H1 (cell line): Measurements from ENCODE around the gene PDE1C. TPM values are rescaled to one million over a fixed set of nuclear protein-coding genes. Genes with fewer than 3 reads are reported as not detected.

Experiments used
- CTCF ChIA-PET: fragments of 300-600 bp; sonication (Branson Sonifier 250); formaldehyde crosslinking; loops from one replicate; lab custom pipeline; 2021; ENCODE audit not compliant: partially characterized antibody; lab: Charles Lee
- POLR2A ChIA-PET: fragments of 300-600 bp; sonication (Branson Sonifier 250); formaldehyde crosslinking; loops from one replicate; lab custom pipeline; 2021; ENCODE audit warnings: inconsistent platforms; ENCODE audit not compliant: partially characterized antibody; lab: Charles Lee
- DNase-seq, 2 experiments: peaks; one replicate each; pipeline versions ENCODE4 v3.0.0 to v3.0.0-alpha.2; 2010 to 2022; ENCODE audit warnings: low spot score in 2 of 2, low read depth in 1 of 2, mixed read lengths in 1 of 2
- FAIRE-seq: peaks from 2 replicates; lab custom pipeline; 2011; peaks lifted over from hg19 to GRCh38; lab: Jason Lieb, UNC
- H2AFZ ChIP-seq: 2 replicates; pipeline ENCODE4 v1.8.1; 2012; ENCODE audit warnings: low read length, inconsistent platforms
- H2AK5ac ChIP-seq: 2 replicates; pipeline ENCODE4 v1.6.1; 2013; ENCODE audit warnings: low read depth, low read length
- H2BK120ac ChIP-seq: replicated peaks from 2 replicates; pipeline ENCODE3; 2013; ENCODE audit warnings: low read depth, low read length, inconsistent platforms
- H2BK12ac ChIP-seq: 2 replicates; pipeline ENCODE4 v1.6.1; 2013; ENCODE audit warnings: low read depth, low read length
- H2BK15ac ChIP-seq: 2 replicates; pipeline ENCODE4 v1.6.1; 2013; ENCODE audit warnings: low read length
- H2BK20ac ChIP-seq: 2 replicates; pipeline ENCODE4 v1.6.1; 2013; ENCODE audit warnings: low read length
- H2BK5ac ChIP-seq: 2 replicates; pipeline ENCODE4 v1.6.1; 2013; ENCODE audit warnings: low read depth, low read length
- H3K14ac ChIP-seq: 2 replicates; pipeline ENCODE4 v1.6.1; 2013; ENCODE audit warnings: inconsistent platforms; ENCODE audit not compliant: insufficient read length
- H3K18ac ChIP-seq: 2 replicates; pipeline ENCODE4 v1.6.1; 2013; ENCODE audit warnings: low read length; ENCODE audit errors: extremely low read depth
- H3K23ac ChIP-seq: 2 replicates; pipeline ENCODE4 v1.6.1; 2013; ENCODE audit warnings: inconsistent platforms; ENCODE audit not compliant: insufficient read length
- H3K23me2 ChIP-seq: 2 replicates; pipeline ENCODE4 v1.6.1; 2013; ENCODE audit warnings: low read depth, low read length
- H3K27ac ChIP-seq: 2 replicates; pipeline ENCODE4 v1.6.1; 2011; ENCODE audit warnings: low read depth, low read length, inconsistent platforms
- H3K27me3 ChIP-seq, 4 experiments: replicated peaks in 1 of 4; 1 replicate in 1 of 4; 2 replicates in 3 of 4; pipeline versions ENCODE4 v1.6.1 to v1.8.1; 2011 to 2013; ENCODE audit warnings: low read length in 3 of 4, mild to moderate bottlenecking in 3 of 4, inconsistent platforms in 2 of 4, mixed read lengths in 2 of 4, moderate library complexity in 1 of 4; ENCODE audit not compliant: control insufficient read depth in 3 of 4, insufficient read depth in 3 of 4; ENCODE audit errors: extremely low read depth in 1 of 4
- H3K36me3 ChIP-seq, 4 experiments: 2 replicates each; pipeline versions ENCODE4 v1.6.1 to v1.8.1; 2011 to 2013; ENCODE audit warnings: mild to moderate bottlenecking in 4 of 4, low read length in 3 of 4, moderate library complexity in 2 of 4, control low read depth in 1 of 4, inconsistent platforms in 1 of 4; ENCODE audit not compliant: insufficient read depth in 4 of 4, control insufficient read depth in 2 of 4
- H3K4ac ChIP-seq: replicated peaks from 2 replicates; pipeline ENCODE3; 2013; ENCODE audit warnings: low read length, low read depth, mixed read lengths, inconsistent platforms; ENCODE audit not compliant: insufficient read length
- H3K4me1 ChIP-seq, 4 experiments: replicated peaks in 1 of 4; 1 replicate in 1 of 4; 2 replicates in 3 of 4; pipeline versions ENCODE4 v1.6.1 to v1.8.1; 2011 to 2013; ENCODE audit warnings: low read length in 3 of 4, inconsistent platforms in 2 of 4, mixed read lengths in 1 of 4; ENCODE audit not compliant: insufficient read depth in 4 of 4, control insufficient read depth in 3 of 4
- H3K4me2 ChIP-seq, 2 experiments: 2 replicates each; pipeline versions ENCODE4 v1.6.1 to v1.8.1; 2011 to 2013; ENCODE audit warnings: low read depth in 2 of 2, low read length in 2 of 2, control low read depth in 1 of 2, inconsistent platforms in 1 of 2, mild to moderate bottlenecking in 1 of 2; ENCODE audit not compliant: insufficient read depth in 1 of 2
- H3K4me3 ChIP-seq, 4 experiments: fragments of 200-600, 300-600 bp in 1 of 4; sonication (generic), shearing (Covaris generic), sonication (Bioruptor Twin) in 1 of 4; 2 replicates each; pipeline versions ENCODE4 v1.5.1 to v1.8.1; 2011 to 2016; ENCODE audit warnings: low read length in 4 of 4, low read depth in 3 of 4, control low read depth in 2 of 4, inconsistent platforms in 2 of 4, mild to moderate bottlenecking in 2 of 4, mixed read lengths in 1 of 4, moderate library complexity in 1 of 4; ENCODE audit not compliant: insufficient read depth in 2 of 4; ENCODE audit errors: extremely low read depth in 1 of 4
- H3K56ac ChIP-seq: replicated peaks from 2 replicates; pipeline ENCODE3; 2013; ENCODE audit warnings: low read depth, mild to moderate bottlenecking, mixed read lengths, low read length, inconsistent platforms; ENCODE audit not compliant: insufficient read length
- H3K79me1 ChIP-seq: 2 replicates; pipeline ENCODE4 v1.6.1; 2013; ENCODE audit warnings: low read depth, low read length, control low read depth
- H3K79me2 ChIP-seq, 2 experiments: 2 replicates each; pipeline versions ENCODE4 v1.6.1 to v1.8.1; 2012 to 2013; ENCODE audit warnings: low read length in 2 of 2, mild to moderate bottlenecking in 2 of 2, inconsistent platforms in 1 of 2; ENCODE audit not compliant: insufficient read depth in 2 of 2, control insufficient read depth in 1 of 2
- H3K9ac ChIP-seq, 4 experiments: replicated peaks in 1 of 4; 1 replicate in 1 of 4; 2 replicates in 3 of 4; pipeline versions ENCODE4 v1.6.1 to v1.8.1; 2011 to 2013; ENCODE audit warnings: low read depth in 3 of 4, low read length in 3 of 4, control low read depth in 2 of 4, mild to moderate bottlenecking in 2 of 4, moderate library complexity in 2 of 4, inconsistent platforms in 1 of 4; ENCODE audit errors: extremely low read depth in 1 of 4
- H3K9me3 ChIP-seq, 2 experiments: 2 replicates each; pipeline versions ENCODE4 v1.6.1 to v1.8.1; 2012 to 2013; ENCODE audit warnings: mild to moderate bottlenecking in 2 of 2, moderate library complexity in 2 of 2, control low read depth in 1 of 2, inconsistent platforms in 1 of 2, low read depth in 1 of 2, low read length in 1 of 2, mixed read lengths in 1 of 2; ENCODE audit not compliant: insufficient read depth in 2 of 2
- H4K20me1 ChIP-seq, 2 experiments: replicated peaks in 1 of 2; 2 replicates each; pipeline versions ENCODE3 to v1.8.1; 2011 to 2013; ENCODE audit warnings: inconsistent platforms in 2 of 2, low read length in 2 of 2, mild to moderate bottlenecking in 1 of 2; ENCODE audit not compliant: insufficient read depth in 2 of 2, control insufficient read depth in 1 of 2
- H4K5ac ChIP-seq: 2 replicates; pipeline ENCODE4 v1.6.1; 2013; ENCODE audit warnings: low read length, low read depth, mixed read lengths, inconsistent platforms; ENCODE audit not compliant: insufficient read length
- H4K8ac ChIP-seq: 2 replicates; pipeline ENCODE4 v1.8.0; 2013; ENCODE audit warnings: mild to moderate bottlenecking, moderate library complexity, low read length, inconsistent platforms; ENCODE audit not compliant: insufficient read depth; ENCODE audit errors: extremely low read depth
- H4K91ac ChIP-seq: replicated peaks from 2 replicates; pipeline ENCODE3; 2013; ENCODE audit warnings: low read length, mixed read lengths, inconsistent platforms; ENCODE audit not compliant: insufficient read length
- EZH2 ChIP-seq: fragments of 200-600 bp; sonication (generic); IDR thresholded peaks from 2 replicates; pipeline ENCODE4 v1.7.1; 2012; ENCODE audit warnings: low read depth, mild to moderate bottlenecking, moderate library complexity, low read length, inconsistent platforms; ENCODE audit not compliant: severe bottlenecking
- SAP30 ChIP-seq: fragments of 300-600 bp; sonication (generic); IDR thresholded peaks from 2 replicates; pipeline ENCODE4 v1.7.1; 2012; ENCODE audit warnings: low read length, moderate library complexity, mild to moderate bottlenecking, inconsistent platforms; ENCODE audit not compliant: insufficient read depth, insufficient replicate concordance
- WGBS, 2 experiments: shearing (Covaris generic) in 1 of 2; methylation state at CpG; one replicate each; pipeline versions ENCODE4 v1.1.6 to v1.1.7; 2013 to 2015; ENCODE audit warnings: low lambda C conversion rate in 2 of 2, mixed read lengths in 2 of 2, inconsistent platforms in 1 of 2, low coverage in 1 of 2, missing lambda C conversion rate in 1 of 2; ENCODE audit not compliant: insufficient replicate concordance in 2 of 2, insufficient coverage in 1 of 2, insufficient read length in 1 of 2; ENCODE audit errors: extremely low coverage in 1 of 2, missing lambda C conversion rate in 1 of 2; 5-methylcytosine and 5-hydroxymethylcytosine counted together
- polyA plus RNA-seq, 7 experiments: library from polyadenylated mRNA; depleted of rRNA in 3 of 7; stranded (reverse) in 5 of 7; unstranded in 2 of 7; fragments of >200 nt in 5 of 7; fragments of 200-250 nt in 2 of 7; gene quantifications; 1 replicate in 5 of 7; 2 replicates in 1 of 7; 4 replicates in 1 of 7; pipeline versions ENCODE4 v1.2.1 to v1.2.3, GENCODE V29; 2011 to 2013; ENCODE audit warnings: missing spikeins in 2 of 7, mixed read lengths in 2 of 7
- total RNA-seq: library from RNA; stranded (reverse); fragmentation: NEBNext Ultra II Directional; extraction: Animal tissue kit (Norgen Biotek cat#: 25700); gene quantifications from 2 replicates; pipeline ENCODE4 v1.2.1, GENCODE V29; 2021

Gene PDE1C
- total and polyA plus RNA-seq, 2 of the 8 experiments (the other 6 are each of a cell fraction or from before 2014, with no cell fraction given): 0.11 to 1.1 TPM

DNA sequence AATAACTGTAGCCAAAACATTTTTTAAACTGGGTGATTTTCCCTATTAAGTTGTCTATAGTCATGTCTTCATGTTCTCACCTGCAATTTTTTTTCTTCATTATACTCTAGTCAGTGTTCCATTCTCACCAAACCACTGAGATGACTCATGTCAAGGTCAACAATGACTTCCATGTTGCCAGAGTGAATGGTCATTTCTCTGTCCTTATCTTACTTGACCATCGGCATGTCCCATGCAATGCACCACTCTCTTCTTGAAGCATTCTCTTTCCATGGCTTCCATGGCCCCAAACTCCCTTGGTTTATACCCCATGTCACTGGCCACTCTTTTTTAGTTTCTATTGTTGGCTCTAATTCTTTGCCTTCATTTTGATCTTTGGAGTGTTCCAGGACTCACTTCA lies 209.3 kb downstream of the PDE1C start:
- POLR2A ChIA-PET: no interaction called here
- no peak for FAIRE-seq
- peaks cover 8 to 20% (median 12%) of the 10 kb centered on the region in 4 experiments for H3K27me3 ChIP-seq

More for the DNA sequence above, 209.3 kb downstream of the PDE1C start:
- no peak overlapping the region for H4K5ac ChIP-seq
- no peak overlapping the region for H4K8ac ChIP-seq
- no peak overlapping the region for H3K27ac ChIP-seq
- no peak overlapping the region for H3K9ac ChIP-seq
- H3K23me2 ChIP-seq: no peaks in the 10 kb centered on the region; the same call in 1 of the 2 replicates
- H3K18ac ChIP-seq: no peak overlapping the region
- H4K91ac ChIP-seq: no peak overlapping the region
- H4K20me1 ChIP-seq: no peaks in the 10 kb centered on the region
- no peak overlapping the region for H2AFZ ChIP-seq
- no peak overlapping the region for H2BK12ac ChIP-seq
- H2AK5ac ChIP-seq: no peak overlapping the region
- no peak overlapping the region for H3K4me3 ChIP-seq
- H2BK20ac ChIP-seq: no peak overlapping the region
- H3K23ac ChIP-seq: no peak overlapping the region
- DNase-seq: no peak
- no peaks in the 10 kb centered on the region for H3K79me2 ChIP-seq
- CTCF ChIA-PET: no interaction called here
- no peak overlapping the region for H3K4ac ChIP-seq
- no peak overlapping the region for H2BK5ac ChIP-seq
- H3K4me1 ChIP-seq: no peaks in the 10 kb centered on the region
- H2BK15ac ChIP-seq: no peak overlapping the region
- 100% methylated on average over 1 of the region's 1 CpG; no CpG with 5 or more reads in 1 of the 2 experiments for WGBS, 2 experiments
- H3K9me3 ChIP-seq: no peaks in the 10 kb centered on the region
- no peak overlapping the region for H3K4me2 ChIP-seq
- no peak overlapping the region for H2BK120ac ChIP-seq
- H3K36me3 ChIP-seq: no peaks in the 10 kb centered on the region
- no peak overlapping the region for H3K56ac ChIP-seq
- no peaks in the 10 kb centered on the region for H3K79me1 ChIP-seq
- no peak overlapping the region for H3K14ac ChIP-seq
- TF ChIP-seq SAP30: no peak
- no peak for TF ChIP-seq EZH2
